GM23338 (cell line): ENCODE measurements around the gene CCS. TPM values are rescaled to one million over a fixed set of nuclear protein-coding genes. Genes with fewer than 3 reads are reported as not detected.

ENCODE experiments used
- ATAC-seq: fragments of 200-7000 bp; cut with Tn5 transposase; 3 replicates; pipeline ENCODE4 v1.9.1; 2020
- DNase-seq: peaks from one replicate; pipeline ENCODE4 v3.0.0-alpha.2; 2015; ENCODE audit warnings: low spot score
- H2AFZ ChIP-seq: fragments of 200-600 bp; sonication (generic); 2 replicates; pipeline ENCODE4 v1.8.0; 2016; ENCODE audit warnings: antibody characterized with exemption, mild to moderate bottlenecking, moderate library complexity
- H3F3A ChIP-seq: fragments of 200-600 bp; sonication (generic); replicated peaks from 2 replicates; pipeline ENCODE4 v1.8.0; 2017; ENCODE audit warnings: antibody characterized with exemption, mixed run types, low read depth
- H3K27ac ChIP-seq: fragments of 200-600 bp; sonication (generic); 2 replicates; pipeline ENCODE4 v1.6.1; 2016; ENCODE audit warnings: low read depth
- H3K27me3 ChIP-seq: fragments of 200-600 bp; sonication (generic); 2 replicates; pipeline ENCODE4 v1.8.0; 2016; ENCODE audit warnings: mild to moderate bottlenecking, mixed run types, moderate library complexity; ENCODE audit not compliant: insufficient read depth
- H3K36me3 ChIP-seq: fragments of 200-600 bp; sonication (generic); 2 replicates; pipeline ENCODE4 v1.8.0; 2016; ENCODE audit warnings: mild to moderate bottlenecking; ENCODE audit not compliant: insufficient read depth
- H3K4me1 ChIP-seq: fragments of 200-600 bp; sonication (generic); 2 replicates; pipeline ENCODE4 v1.8.0; 2016; ENCODE audit warnings: mild to moderate bottlenecking, moderate library complexity; ENCODE audit not compliant: insufficient read depth
- H3K4me2 ChIP-seq: fragments of 200-600 bp; sonication (generic); 2 replicates; pipeline ENCODE4 v1.7.1; 2017; ENCODE audit warnings: mixed run types
- H3K4me3 ChIP-seq: fragments of 200-600 bp; sonication (generic); 2 replicates; pipeline ENCODE4 v1.6.1; 2016; ENCODE audit warnings: mixed run types
- H3K79me2 ChIP-seq: fragments of 200-600 bp; sonication (generic); replicated peaks from 2 replicates; pipeline ENCODE4 v1.8.0; 2017; ENCODE audit warnings: mild to moderate bottlenecking; ENCODE audit not compliant: insufficient read depth
- H3K9me2 ChIP-seq: fragments of 200-600 bp; sonication (generic); 2 replicates; pipeline ENCODE4 v1.8.0; 2017; ENCODE audit not compliant: insufficient read depth
- H4K20me1 ChIP-seq: fragments of 200-600 bp; sonication (generic); replicated peaks from 2 replicates; pipeline ENCODE4 v1.8.0; 2017; ENCODE audit warnings: mild to moderate bottlenecking; ENCODE audit not compliant: insufficient read depth
- H3K27ac Mint-ChIP-seq: 2 replicates; pipeline ENCODE4 v1.8.0; 2020; ENCODE audit warnings: inconsistent platforms, mild to moderate bottlenecking, moderate library complexity, mixed read lengths
- H3K27me3 Mint-ChIP-seq: 3 replicates; pipeline ENCODE4 v1.8.0; 2022; ENCODE audit warnings: low read depth, mild to moderate bottlenecking, moderate library complexity, mixed read lengths, inconsistent platforms; ENCODE audit not compliant: insufficient read depth, poor library complexity
- H3K36me3 Mint-ChIP-seq: 3 replicates; pipeline ENCODE4 v1.8.0; 2021; ENCODE audit warnings: low read depth, mild to moderate bottlenecking, inconsistent platforms, moderate library complexity, mixed read lengths
- H3K4me1 Mint-ChIP-seq: 3 replicates; pipeline ENCODE4 v1.8.0; 2020; ENCODE audit warnings: mild to moderate bottlenecking, inconsistent platforms, mixed read lengths
- H3K4me3 Mint-ChIP-seq: 3 replicates; pipeline ENCODE4 v1.8.0; 2021; ENCODE audit warnings: moderate library complexity, mild to moderate bottlenecking, inconsistent platforms, mixed read lengths
- H3K9me3 Mint-ChIP-seq: 3 replicates; pipeline ENCODE4 v1.8.0; 2020; ENCODE audit warnings: moderate library complexity, mild to moderate bottlenecking, inconsistent platforms, mixed read lengths
- CTCF ChIP-seq, 2 experiments: fragments of 200-600 bp in 1 of 2; sonication (generic) in 1 of 2; conservative IDR thresholded peaks; 2 replicates each; pipeline versions ENCODE4 v1.5.1 to v1.6.1; 2016 to 2017; ENCODE audit warnings: antibody characterized with exemption in 2 of 2, low read depth in 2 of 2, mild to moderate bottlenecking in 2 of 2, moderate library complexity in 1 of 2
- JUNB ChIP-seq: IDR thresholded peaks from one replicate; pipeline ENCODE4 v1.6.1; 2016; ENCODE audit warnings: antibody characterized with exemption; ENCODE audit not compliant: unreplicated experiment
- NANOG ChIP-seq: IDR thresholded peaks from 2 replicates; pipeline ENCODE4 v1.6.1; 2016; ENCODE audit warnings: antibody characterized with exemption, borderline replicate concordance
- POLR2AphosphoS5 ChIP-seq: IDR thresholded peaks from 2 replicates; pipeline ENCODE4 v1.6.1; 2016; ENCODE audit warnings: antibody characterized with exemption, low read depth
- polyA plus RNA-seq: library from polyadenylated mRNA; unstranded; fragments of >200 nt; fragmentation: Nextera tagmentation; extraction: Ambion mirVana; gene quantifications from 2 replicates; pipeline ENCODE4 v1.2.1, GENCODE V29; 2016
- total RNA-seq: library from RNA; depleted of rRNA; stranded (reverse); fragments of >200 nt; shearing (Covaris generic); gene quantifications from 2 replicates; pipeline ENCODE4 v1.2.3, GENCODE V29; 2014
- TF ChIP-seq, protein P1 (sequence below): fragments of 250-450 bp; sonication (Bioruptor Pico); IDR thresholded peaks from 2 replicates; pipeline ENCODE4 v1.5.0; 2020; ENCODE audit warnings: mild to moderate bottlenecking, moderate library complexity

CCS gene
- total and polyA plus RNA-seq, 2 experiments from 2014 or later, result 36.1 to 60.7 TPM

DNA sequence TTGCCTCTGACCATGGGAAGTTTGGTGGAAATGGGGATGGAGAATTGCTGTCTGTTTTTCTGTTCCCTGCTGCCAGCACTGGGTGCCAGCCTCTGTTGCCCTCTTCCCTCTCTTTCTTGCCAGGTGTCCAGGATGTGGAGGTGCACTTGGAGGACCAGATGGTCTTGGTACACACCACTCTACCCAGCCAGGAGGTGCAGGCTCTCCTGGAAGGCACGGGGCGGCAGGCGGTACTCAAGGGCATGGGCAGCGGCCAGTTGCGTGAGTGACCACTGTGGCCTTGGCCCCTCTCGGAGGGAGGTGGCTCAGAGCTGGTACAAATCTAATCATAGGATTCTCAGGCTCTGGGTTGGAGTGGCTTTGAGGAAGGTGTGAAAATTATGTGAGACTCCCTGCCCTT, 6.0 kb downstream of the CCS start (continued):
- TF ChIP-seq, protein P1, sequence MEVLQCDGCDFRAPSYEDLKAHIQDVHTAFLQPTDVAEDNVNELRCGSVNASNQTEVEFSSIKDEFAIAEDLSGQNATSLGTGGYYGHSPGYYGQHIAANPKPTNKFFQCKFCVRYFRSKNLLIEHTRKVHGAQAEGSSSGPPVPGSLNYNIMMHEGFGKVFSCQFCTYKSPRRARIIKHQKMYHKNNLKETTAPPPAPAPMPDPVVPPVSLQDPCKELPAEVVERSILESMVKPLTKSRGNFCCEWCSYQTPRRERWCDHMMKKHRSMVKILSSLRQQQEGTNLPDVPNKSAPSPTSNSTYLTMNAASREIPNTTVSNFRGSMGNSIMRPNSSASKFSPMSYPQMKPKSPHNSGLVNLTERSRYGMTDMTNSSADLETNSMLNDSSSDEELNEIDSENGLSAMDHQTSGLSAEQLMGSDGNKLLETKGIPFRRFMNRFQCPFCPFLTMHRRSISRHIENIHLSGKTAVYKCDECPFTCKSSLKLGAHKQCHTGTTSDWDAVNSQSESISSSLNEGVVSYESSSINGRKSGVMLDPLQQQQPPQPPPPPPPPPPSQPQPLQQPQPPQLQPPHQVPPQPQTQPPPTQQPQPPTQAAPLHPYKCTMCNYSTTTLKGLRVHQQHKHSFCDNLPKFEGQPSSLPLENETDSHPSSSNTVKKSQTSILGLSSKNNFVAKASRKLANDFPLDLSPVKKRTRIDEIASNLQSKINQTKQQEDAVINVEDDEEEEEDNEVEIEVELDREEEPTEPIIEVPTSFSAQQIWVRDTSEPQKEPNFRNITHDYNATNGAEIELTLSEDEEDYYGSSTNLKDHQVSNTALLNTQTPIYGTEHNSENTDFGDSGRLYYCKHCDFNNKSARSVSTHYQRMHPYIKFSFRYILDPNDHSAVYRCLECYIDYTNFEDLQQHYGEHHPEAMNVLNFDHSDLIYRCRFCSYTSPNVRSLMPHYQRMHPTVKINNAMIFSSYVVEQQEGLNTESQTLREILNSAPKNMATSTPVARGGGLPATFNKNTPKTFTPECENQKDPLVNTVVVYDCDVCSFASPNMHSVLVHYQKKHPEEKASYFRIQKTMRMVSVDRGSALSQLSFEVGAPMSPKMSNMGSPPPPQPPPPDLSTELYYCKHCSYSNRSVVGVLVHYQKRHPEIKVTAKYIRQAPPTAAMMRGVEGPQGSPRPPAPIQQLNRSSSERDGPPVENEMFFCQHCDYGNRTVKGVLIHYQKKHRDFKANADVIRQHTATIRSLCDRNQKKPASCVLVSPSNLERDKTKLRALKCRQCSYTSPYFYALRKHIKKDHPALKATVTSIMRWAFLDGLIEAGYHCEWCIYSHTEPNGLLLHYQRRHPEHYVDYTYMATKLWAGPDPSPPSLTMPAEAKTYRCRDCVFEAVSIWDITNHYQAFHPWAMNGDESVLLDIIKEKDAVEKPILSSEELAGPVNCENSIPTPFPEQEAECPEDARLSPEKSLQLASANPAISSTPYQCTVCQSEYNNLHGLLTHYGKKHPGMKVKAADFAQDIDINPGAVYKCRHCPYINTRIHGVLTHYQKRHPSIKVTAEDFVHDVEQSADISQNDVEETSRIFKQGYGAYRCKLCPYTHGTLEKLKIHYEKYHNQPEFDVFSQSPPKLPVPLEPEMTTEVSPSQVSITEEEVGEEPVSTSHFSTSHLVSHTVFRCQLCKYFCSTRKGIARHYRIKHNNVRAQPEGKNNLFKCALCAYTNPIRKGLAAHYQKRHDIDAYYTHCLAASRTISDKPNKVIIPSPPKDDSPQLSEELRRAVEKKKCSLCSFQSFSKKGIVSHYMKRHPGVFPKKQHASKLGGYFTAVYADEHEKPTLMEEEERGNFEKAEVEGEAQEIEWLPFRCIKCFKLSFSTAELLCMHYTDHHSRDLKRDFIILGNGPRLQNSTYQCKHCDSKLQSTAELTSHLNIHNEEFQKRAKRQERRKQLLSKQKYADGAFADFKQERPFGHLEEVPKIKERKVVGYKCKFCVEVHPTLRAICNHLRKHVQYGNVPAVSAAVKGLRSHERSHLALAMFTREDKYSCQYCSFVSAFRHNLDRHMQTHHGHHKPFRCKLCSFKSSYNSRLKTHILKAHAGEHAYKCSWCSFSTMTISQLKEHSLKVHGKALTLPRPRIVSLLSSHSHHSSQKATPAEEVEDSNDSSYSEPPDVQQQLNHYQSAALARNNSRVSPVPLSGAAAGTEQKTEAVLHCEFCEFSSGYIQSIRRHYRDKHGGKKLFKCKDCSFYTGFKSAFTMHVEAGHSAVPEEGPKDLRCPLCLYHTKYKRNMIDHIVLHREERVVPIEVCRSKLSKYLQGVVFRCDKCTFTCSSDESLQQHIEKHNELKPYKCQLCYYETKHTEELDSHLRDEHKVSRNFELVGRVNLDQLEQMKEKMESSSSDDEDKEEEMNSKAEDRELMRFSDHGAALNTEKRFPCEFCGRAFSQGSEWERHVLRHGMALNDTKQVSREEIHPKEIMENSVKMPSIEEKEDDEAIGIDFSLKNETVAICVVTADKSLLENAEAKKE (CRISPR knock-in tag), result no peak

DNA sequence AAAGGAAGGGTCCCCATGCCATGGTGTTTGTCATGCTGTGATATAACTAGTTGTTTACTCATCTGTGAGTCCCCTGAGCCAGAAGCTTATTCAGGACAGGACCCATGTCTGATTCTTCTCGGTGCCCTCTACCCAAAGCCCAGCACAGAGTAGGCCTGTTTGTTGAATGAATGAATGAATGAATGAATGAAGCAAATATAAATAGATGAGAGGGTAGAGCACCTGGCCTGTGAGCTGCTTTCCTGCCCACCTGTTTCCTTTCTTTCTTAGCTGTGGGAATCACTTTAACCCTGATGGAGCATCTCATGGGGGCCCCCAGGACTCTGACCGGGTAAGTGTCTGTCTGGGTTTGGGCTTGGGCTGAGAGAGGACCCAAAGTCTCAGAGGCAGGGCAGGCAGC, 7.2 kb downstream of the CCS start:
- Mint-ChIP-seq H3K4me1 (no peaks in the 10 kb centered on the region), H3K27ac (no peak overlapping the region), H3K4me3 (no peak overlapping the region)
- no peak for TF ChIP-seq JUNB
- no peak for TF ChIP-seq POLR2AphosphoS5
- no peak for TF ChIP-seq CTCF (conservative IDR thresholded peaks at IDR 0.05; ENCODE audit: low read depth in 2 of 2)
- TF ChIP-seq, protein P1 (CRISPR knock-in tag), result no peak
- no peak for TF ChIP-seq NANOG

More for the DNA sequence above, 7.2 kb downstream of the CCS start:
- H4K20me1 ChIP-seq, result no peaks in the 10 kb centered on the region
- no peak overlapping the region for H2AFZ ChIP-seq
- ATAC-seq (no peak), DNase-seq (no peak)
- H3K79me2 ChIP-seq, result no peaks in the 10 kb centered on the region
- H3K36me3 ChIP-seq, result no peaks in the 10 kb centered on the region
- H3K4me3 ChIP-seq, result no peak overlapping the region
- Mint-ChIP-seq H3K27me3 (peaks cover 5% of the 10 kb centered on the region), H3K9me3 (no peaks in the 10 kb centered on the region), H3K36me3 (peaks cover 11% of the 10 kb centered on the region; the same call in 2 of the 3 replicates)
- no peaks in the 10 kb centered on the region for H3K27me3 ChIP-seq
- no peak overlapping the region for H3K27ac ChIP-seq
- H3K9me2 ChIP-seq, result no peaks in the 10 kb centered on the region
- H3K4me1 ChIP-seq, result no peaks in the 10 kb centered on the region
- H3K4me2 ChIP-seq, result no peak overlapping the region
- H3F3A ChIP-seq, result no peaks in the 10 kb centered on the region
